Measurements from ENCODE around the gene SCUBE2.

DNA sequence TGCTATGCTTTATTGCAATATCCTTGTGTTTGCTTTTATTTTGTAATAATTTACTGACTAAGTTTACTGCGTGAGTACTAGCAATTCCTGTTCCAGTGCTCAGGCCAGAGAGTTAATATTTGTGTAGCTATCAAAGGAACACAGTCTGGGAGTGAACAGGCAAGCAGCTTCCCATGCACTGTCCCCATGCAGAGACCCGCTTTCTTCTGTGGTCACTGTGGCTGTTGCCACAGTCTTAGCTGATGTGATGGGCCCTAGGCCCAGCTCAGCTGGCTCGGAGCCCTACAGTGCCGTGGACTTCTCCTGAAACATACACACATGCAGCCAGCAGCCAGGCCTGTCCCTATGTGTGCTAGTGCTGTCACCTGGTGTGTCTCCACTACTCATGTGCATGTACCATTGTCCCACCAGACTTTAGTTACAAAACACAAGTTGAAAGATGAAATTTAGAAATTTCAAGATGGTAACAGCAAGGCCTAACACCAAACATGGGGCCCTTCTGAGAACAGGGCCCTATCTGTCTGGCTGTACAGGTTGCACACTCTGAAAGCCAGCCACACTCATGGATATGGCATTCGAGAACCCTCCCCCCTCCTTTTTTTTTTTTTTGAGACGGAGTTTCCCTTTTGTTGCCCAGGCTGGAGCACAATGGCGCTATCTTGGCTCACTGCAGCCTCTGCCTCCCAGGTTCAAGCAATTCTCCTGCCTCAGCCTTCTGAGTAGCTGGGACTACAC lies 12.3 kb upstream of the SCUBE2 start:
- no peak for TF ChIP-seq POLR2A (IDR thresholded peaks at IDR 0.05)
- TF ChIP-seq, protein P1, sequence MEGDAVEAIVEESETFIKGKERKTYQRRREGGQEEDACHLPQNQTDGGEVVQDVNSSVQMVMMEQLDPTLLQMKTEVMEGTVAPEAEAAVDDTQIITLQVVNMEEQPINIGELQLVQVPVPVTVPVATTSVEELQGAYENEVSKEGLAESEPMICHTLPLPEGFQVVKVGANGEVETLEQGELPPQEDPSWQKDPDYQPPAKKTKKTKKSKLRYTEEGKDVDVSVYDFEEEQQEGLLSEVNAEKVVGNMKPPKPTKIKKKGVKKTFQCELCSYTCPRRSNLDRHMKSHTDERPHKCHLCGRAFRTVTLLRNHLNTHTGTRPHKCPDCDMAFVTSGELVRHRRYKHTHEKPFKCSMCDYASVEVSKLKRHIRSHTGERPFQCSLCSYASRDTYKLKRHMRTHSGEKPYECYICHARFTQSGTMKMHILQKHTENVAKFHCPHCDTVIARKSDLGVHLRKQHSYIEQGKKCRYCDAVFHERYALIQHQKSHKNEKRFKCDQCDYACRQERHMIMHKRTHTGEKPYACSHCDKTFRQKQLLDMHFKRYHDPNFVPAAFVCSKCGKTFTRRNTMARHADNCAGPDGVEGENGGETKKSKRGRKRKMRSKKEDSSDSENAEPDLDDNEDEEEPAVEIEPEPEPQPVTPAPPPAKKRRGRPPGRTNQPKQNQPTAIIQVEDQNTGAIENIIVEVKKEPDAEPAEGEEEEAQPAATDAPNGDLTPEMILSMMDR (IDR thresholded peaks at IDR 0.05) = no peak
